ENCODE measurements around the gene CHN2.

CHN2 gene

GRCh38 chr7:29194594-29195427 is at the start of gene CHN2:
TSS of gene CHN2 (plus strand) at chr7:29194775.
- no peak within 1 kb of the TSS for H3K27ac ChIP-seq (ENCODE audit: low read depth, low read length)
- H3K9me3 ChIP-seq (ENCODE audit: control insufficient read depth, insufficient read depth, low read length): no peaks in the 10 kb centered on the region
- H3K36me3 ChIP-seq (ENCODE audit: control insufficient read depth, insufficient read depth, low read length): no peaks in the 10 kb centered on the region
- H3K9ac ChIP-seq (ENCODE audit: low read depth, low read length): no peak within 1 kb of the TSS
- peaks cover 84% of the 10 kb centered on the region for H3K27me3 ChIP-seq (ENCODE audit: control insufficient read depth, insufficient read depth, low read length)
- H3K4me1 ChIP-seq (ENCODE audit: control insufficient read depth, insufficient read depth, low read length): peaks cover 40% of the 10 kb centered on the region
- peak within 1 kb of the TSS; percentile 74 for H3K4me3 ChIP-seq (ENCODE audit: low read depth, low read length)

DNA sequence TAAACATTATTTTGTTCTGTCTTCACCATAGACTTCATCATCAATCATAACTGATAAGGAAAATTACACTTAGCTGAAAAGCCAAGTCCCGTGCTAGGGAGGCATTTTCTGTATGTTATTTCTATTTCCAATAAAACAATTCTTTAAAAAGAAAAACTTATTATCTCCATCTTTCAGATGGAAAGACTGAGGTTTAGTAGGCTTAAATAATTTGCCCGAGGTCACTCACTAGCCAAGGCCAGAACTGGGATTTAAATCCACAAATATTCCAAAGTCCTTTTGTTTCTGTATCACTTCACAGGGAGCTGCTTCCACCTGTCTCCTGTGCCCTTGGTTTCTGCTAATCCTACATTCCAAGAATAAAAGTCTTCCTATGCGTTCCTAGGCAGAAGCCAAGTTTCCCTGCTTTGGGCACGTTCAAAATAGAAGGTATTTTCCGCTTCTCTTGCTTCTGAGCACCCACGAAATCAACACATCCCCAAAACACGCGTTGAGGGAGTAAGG is 49.0 kb upstream of the CHN2 start:
- H3K36me3 ChIP-seq (ENCODE audit: control insufficient read depth, insufficient read depth, low read length): no peaks in the 10 kb centered on the region; the same call in 1 of the 2 replicates
- no peak overlapping the region for H3K27ac ChIP-seq (ENCODE audit: low read depth, low read length)
- H3K9ac ChIP-seq (ENCODE audit: low read depth, low read length): 0 out of 2 replicates have a peak overlapping the region, but pooled peaks have one; percentile 54
- peak overlapping the region; percentile 82 for H3K4me3 ChIP-seq (ENCODE audit: low read depth, low read length)
- H3K4me1 ChIP-seq (ENCODE audit: control insufficient read depth, insufficient read depth, low read length): peaks cover 8% of the 10 kb centered on the region; the same call in 1 of the 2 replicates
- peaks cover 17% of the 10 kb centered on the region for H3K27me3 ChIP-seq (ENCODE audit: control insufficient read depth, insufficient read depth, low read length)
- no peaks in the 10 kb centered on the region for H3K9me3 ChIP-seq (ENCODE audit: control insufficient read depth, insufficient read depth, low read length)

- Histone ChIP-seq H3K27ac (ENCODE audit: low read depth, low read length) (no peak within 1 kb of the TSS), H3K27me3 (ENCODE audit: control insufficient read depth, insufficient read depth, low read length) (peaks cover 17% of the 10 kb centered on the region), H3K4me3 (ENCODE audit: low read depth, low read length) (peak within 1 kb of the TSS; percentile 82), H3K9me3 (ENCODE audit: control insufficient read depth, insufficient read depth, low read length) (no peaks in the 10 kb centered on the region), H3K36me3 (ENCODE audit: control insufficient read depth, insufficient read depth, low read length) (no peaks in the 10 kb centered on the region; the same call in 1 of the 2 replicates), H3K9ac (ENCODE audit: low read depth, low read length) (peak within 1 kb of the TSS; percentile 54; the same call in 1 of the 2 replicates), H3K4me1 (ENCODE audit: control insufficient read depth, insufficient read depth, low read length) (peaks cover 8% of the 10 kb centered on the region; the same call in 1 of the 2 replicates)
These were observed 48.4 kb upstream of the CHN2 start, which contains the start of gene CPVL for GRCh38 chr7:29146057-29146706. TSS of gene CPVL (minus strand) at chr7:29146537. CDS start at chr7:29121061, 25,476 bp downstream.

- Histone ChIP-seq H3K36me3 (ENCODE audit: control insufficient read depth, insufficient read depth, low read length) (no peaks in the 10 kb centered on the region; the same call in 1 of the 2 replicates), H3K4me3 (ENCODE audit: low read depth, low read length) (peak overlapping the region; percentile 82), H3K4me1 (ENCODE audit: control insufficient read depth, insufficient read depth, low read length) (peaks cover 8% of the 10 kb centered on the region; the same call in 1 of the 2 replicates), H3K27me3 (ENCODE audit: control insufficient read depth, insufficient read depth, low read length) (peaks cover 17% of the 10 kb centered on the region), H3K9me3 (ENCODE audit: control insufficient read depth, insufficient read depth, low read length) (no peaks in the 10 kb centered on the region), H3K27ac (ENCODE audit: low read depth, low read length) (no peak overlapping the region), H3K9ac (ENCODE audit: low read depth, low read length) (no peak overlapping the region)
These were observed 47.5 kb upstream of the CHN2 start for GRCh38 chr7:29146888-29147609.

DNA sequence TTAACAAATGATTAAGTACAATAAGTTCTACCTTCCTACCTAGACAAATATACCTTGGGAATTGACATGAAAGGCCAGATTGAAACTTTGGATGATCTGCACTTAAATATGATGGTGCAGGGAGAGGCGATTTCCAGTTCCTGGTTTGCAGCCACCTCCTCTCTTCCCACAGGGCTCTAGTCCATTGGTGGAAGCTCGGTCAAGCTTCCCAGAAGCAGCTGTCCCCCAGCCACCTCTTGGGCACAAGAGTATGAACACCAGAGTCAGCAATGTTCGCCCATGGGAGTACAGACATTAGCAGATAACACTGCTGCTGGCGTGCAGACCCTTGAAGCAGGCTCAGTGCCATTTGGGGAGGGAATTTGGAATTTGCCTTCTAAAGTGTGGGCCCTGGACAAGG is 46.8 kb upstream of the CHN2 start:
- Histone ChIP-seq H3K9ac (ENCODE audit: low read depth, low read length) (no peak overlapping the region), H3K36me3 (ENCODE audit: control insufficient read depth, insufficient read depth, low read length) (no peaks in the 10 kb centered on the region; the same call in 1 of the 2 replicates), H3K4me3 (ENCODE audit: low read depth, low read length) (no peak overlapping the region), H3K27ac (ENCODE audit: low read depth, low read length) (no peak overlapping the region), H3K4me1 (ENCODE audit: control insufficient read depth, insufficient read depth, low read length) (peaks cover 8% of the 10 kb centered on the region; the same call in 1 of the 2 replicates), H3K9me3 (ENCODE audit: control insufficient read depth, insufficient read depth, low read length) (no peaks in the 10 kb centered on the region), H3K27me3 (ENCODE audit: control insufficient read depth, insufficient read depth, low read length) (peaks cover 17% of the 10 kb centered on the region)

- H3K27me3 ChIP-seq (ENCODE audit: control insufficient read depth, insufficient read depth, low read length): peaks cover 17% of the 10 kb centered on the region
- no peak overlapping the region for H3K4me3 ChIP-seq (ENCODE audit: low read depth, low read length)
- no peak overlapping the region for H3K9ac ChIP-seq (ENCODE audit: low read depth, low read length)
- no peaks in the 10 kb centered on the region; the same call in 1 of the 2 replicates for H3K36me3 ChIP-seq (ENCODE audit: control insufficient read depth, insufficient read depth, low read length)
- no peak overlapping the region for H3K27ac ChIP-seq (ENCODE audit: low read depth, low read length)
- peaks cover 8% of the 10 kb centered on the region; the same call in 1 of the 2 replicates for H3K4me1 ChIP-seq (ENCODE audit: control insufficient read depth, insufficient read depth, low read length)
- no peaks in the 10 kb centered on the region for H3K9me3 ChIP-seq (ENCODE audit: control insufficient read depth, insufficient read depth, low read length)
These were observed 45.5 kb upstream of the CHN2 start for GRCh38 chr7:29149036-29149435.

GRCh38 chr7:29150856-29151255 is 43.7 kb upstream of the CHN2 start:
- H3K4me1 ChIP-seq (ENCODE audit: control insufficient read depth, insufficient read depth, low read length): peaks cover 8% of the 10 kb centered on the region; the same call in 1 of the 2 replicates
- no peak overlapping the region for H3K9ac ChIP-seq (ENCODE audit: low read depth, low read length)
- no peak overlapping the region for H3K27ac ChIP-seq (ENCODE audit: low read depth, low read length)
- no peaks in the 10 kb centered on the region; the same call in 1 of the 2 replicates for H3K36me3 ChIP-seq (ENCODE audit: control insufficient read depth, insufficient read depth, low read length)
- H3K4me3 ChIP-seq (ENCODE audit: low read depth, low read length): no peak overlapping the region
- H3K27me3 ChIP-seq (ENCODE audit: control insufficient read depth, insufficient read depth, low read length): peaks cover 10% of the 10 kb centered on the region
- H3K9me3 ChIP-seq (ENCODE audit: control insufficient read depth, insufficient read depth, low read length): no peaks in the 10 kb centered on the region

- H3K4me1 ChIP-seq (ENCODE audit: control insufficient read depth, insufficient read depth, low read length): peaks cover 12% of the 10 kb centered on the region
- H3K9ac ChIP-seq (ENCODE audit: low read depth, low read length): no peak overlapping the region
- H3K36me3 ChIP-seq (ENCODE audit: control insufficient read depth, insufficient read depth, low read length): no peaks in the 10 kb centered on the region; the same call in 1 of the 2 replicates
- H3K4me3 ChIP-seq (ENCODE audit: low read depth, low read length): no peak overlapping the region
- no peaks in the 10 kb centered on the region for H3K9me3 ChIP-seq (ENCODE audit: control insufficient read depth, insufficient read depth, low read length)
- H3K27me3 ChIP-seq (ENCODE audit: control insufficient read depth, insufficient read depth, low read length): no peaks in the 10 kb centered on the region
- H3K27ac ChIP-seq (ENCODE audit: low read depth, low read length): no peak overlapping the region
These were observed 40.5 kb upstream of the CHN2 start for GRCh38 chr7:29154076-29154475.

- H3K27ac ChIP-seq (ENCODE audit: low read depth, low read length): no peak overlapping the region
- H3K36me3 ChIP-seq (ENCODE audit: control insufficient read depth, insufficient read depth, low read length): no peaks in the 10 kb centered on the region
- no peak overlapping the region for H3K9ac ChIP-seq (ENCODE audit: low read depth, low read length)
These were observed 37.6 kb upstream of the CHN2 start for GRCh38 chr7:29156907-29157452.

GRCh38 chr7:29158795-29159423 is 35.7 kb upstream of the CHN2 start:
- no peak overlapping the region for H3K27ac ChIP-seq (ENCODE audit: low read depth, low read length)
- H3K4me3 ChIP-seq (ENCODE audit: low read depth, low read length): no peak overlapping the region
- no peaks in the 10 kb centered on the region for H3K36me3 ChIP-seq (ENCODE audit: control insufficient read depth, insufficient read depth, low read length)
- H3K9ac ChIP-seq (ENCODE audit: low read depth, low read length): no peak overlapping the region
- peaks cover 12% of the 10 kb centered on the region for H3K4me1 ChIP-seq (ENCODE audit: control insufficient read depth, insufficient read depth, low read length)
- H3K27me3 ChIP-seq (ENCODE audit: control insufficient read depth, insufficient read depth, low read length): no peaks in the 10 kb centered on the region
- H3K9me3 ChIP-seq (ENCODE audit: control insufficient read depth, insufficient read depth, low read length): no peaks in the 10 kb centered on the region

More at GRCh38 chr7:29156907-29157452, 37.6 kb upstream of the CHN2 start:
- Histone ChIP-seq H3K4me1 (ENCODE audit: control insufficient read depth, insufficient read depth, low read length) (peaks cover 12% of the 10 kb centered on the region), H3K4me3 (ENCODE audit: low read depth, low read length) (no peak overlapping the region), H3K27me3 (ENCODE audit: control insufficient read depth, insufficient read depth, low read length) (no peaks in the 10 kb centered on the region), H3K9me3 (ENCODE audit: control insufficient read depth, insufficient read depth, low read length) (no peaks in the 10 kb centered on the region)

All from HUES48 (cell line).